ENCODE data around the gene C2orf81. TPM values are rescaled to one million over a fixed set of nuclear protein-coding genes. Genes with fewer than 3 reads are reported as not detected.
"Not testable (repeated sequence)": the region's sequence is repeated elsewhere in the genome, so short reads cannot be mapped to it uniquely, and the experiment has no call there.

C2orf81 gene
- total RNA-seq, 6 experiments from 2014 or later, result 0.53 to 2.3 (median 1.4) TPM

GRCh38 chr2:74425523-74425922 lies 4.1 kb upstream of the C2orf81 start:
- Mint-ChIP-seq H3K4me3 (no peak overlapping the region), H3K27ac (peak overlapping the region; percentile 35; the same call in 1 of the 2 replicates), H3K4me1 (ENCODE audit: low read depth) (peaks cover 46% of the 10 kb centered on the region), H3K36me3 (ENCODE audit: low read depth) (peaks cover 19% of the 10 kb centered on the region), H3K9me3 (no peaks in the 10 kb centered on the region), H3K27me3 (ENCODE audit: insufficient read depth) (no peaks in the 10 kb centered on the region; the same call in 1 of the 2 replicates)
- TF ChIP-seq, protein P1, sequence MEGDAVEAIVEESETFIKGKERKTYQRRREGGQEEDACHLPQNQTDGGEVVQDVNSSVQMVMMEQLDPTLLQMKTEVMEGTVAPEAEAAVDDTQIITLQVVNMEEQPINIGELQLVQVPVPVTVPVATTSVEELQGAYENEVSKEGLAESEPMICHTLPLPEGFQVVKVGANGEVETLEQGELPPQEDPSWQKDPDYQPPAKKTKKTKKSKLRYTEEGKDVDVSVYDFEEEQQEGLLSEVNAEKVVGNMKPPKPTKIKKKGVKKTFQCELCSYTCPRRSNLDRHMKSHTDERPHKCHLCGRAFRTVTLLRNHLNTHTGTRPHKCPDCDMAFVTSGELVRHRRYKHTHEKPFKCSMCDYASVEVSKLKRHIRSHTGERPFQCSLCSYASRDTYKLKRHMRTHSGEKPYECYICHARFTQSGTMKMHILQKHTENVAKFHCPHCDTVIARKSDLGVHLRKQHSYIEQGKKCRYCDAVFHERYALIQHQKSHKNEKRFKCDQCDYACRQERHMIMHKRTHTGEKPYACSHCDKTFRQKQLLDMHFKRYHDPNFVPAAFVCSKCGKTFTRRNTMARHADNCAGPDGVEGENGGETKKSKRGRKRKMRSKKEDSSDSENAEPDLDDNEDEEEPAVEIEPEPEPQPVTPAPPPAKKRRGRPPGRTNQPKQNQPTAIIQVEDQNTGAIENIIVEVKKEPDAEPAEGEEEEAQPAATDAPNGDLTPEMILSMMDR (IDR thresholded peaks at IDR 0.05), result no peak
- DNase-seq, result no peak

- Mint-ChIP-seq H3K9me3 (no peaks in the 10 kb centered on the region), H3K27me3 (ENCODE audit: insufficient read depth) (no peaks in the 10 kb centered on the region; the same call in 1 of the 2 replicates), H3K4me3 (peak overlapping the region; percentile 38; the same call in 1 of the 2 replicates), H3K4me1 (ENCODE audit: low read depth) (peaks cover 46% of the 10 kb centered on the region), H3K36me3 (ENCODE audit: low read depth) (peaks cover 19% of the 10 kb centered on the region), H3K27ac (peak overlapping the region; percentile 66)
- no peak for DNase-seq
- TF ChIP-seq, protein P1 (IDR thresholded peaks at IDR 0.05), result no peak
These were observed 3.6 kb upstream of the C2orf81 start for GRCh38 chr2:74424995-74425406.

- no peak for DNase-seq
- Mint-ChIP-seq H3K4me3 (peak overlapping the region; percentile 38; the same call in 1 of the 2 replicates), H3K4me1 (ENCODE audit: low read depth) (peaks cover 46% of the 10 kb centered on the region), H3K27me3 (ENCODE audit: insufficient read depth) (no peaks in the 10 kb centered on the region; the same call in 1 of the 2 replicates), H3K36me3 (ENCODE audit: low read depth) (peaks cover 15% of the 10 kb centered on the region), H3K9me3 (no peaks in the 10 kb centered on the region), H3K27ac (peak overlapping the region; percentile 66)
- TF ChIP-seq, protein P1 (IDR thresholded peaks at IDR 0.05), result no peak
These were observed 2.9 kb upstream of the C2orf81 start for GRCh38 chr2:74424139-74424992.

DNA sequence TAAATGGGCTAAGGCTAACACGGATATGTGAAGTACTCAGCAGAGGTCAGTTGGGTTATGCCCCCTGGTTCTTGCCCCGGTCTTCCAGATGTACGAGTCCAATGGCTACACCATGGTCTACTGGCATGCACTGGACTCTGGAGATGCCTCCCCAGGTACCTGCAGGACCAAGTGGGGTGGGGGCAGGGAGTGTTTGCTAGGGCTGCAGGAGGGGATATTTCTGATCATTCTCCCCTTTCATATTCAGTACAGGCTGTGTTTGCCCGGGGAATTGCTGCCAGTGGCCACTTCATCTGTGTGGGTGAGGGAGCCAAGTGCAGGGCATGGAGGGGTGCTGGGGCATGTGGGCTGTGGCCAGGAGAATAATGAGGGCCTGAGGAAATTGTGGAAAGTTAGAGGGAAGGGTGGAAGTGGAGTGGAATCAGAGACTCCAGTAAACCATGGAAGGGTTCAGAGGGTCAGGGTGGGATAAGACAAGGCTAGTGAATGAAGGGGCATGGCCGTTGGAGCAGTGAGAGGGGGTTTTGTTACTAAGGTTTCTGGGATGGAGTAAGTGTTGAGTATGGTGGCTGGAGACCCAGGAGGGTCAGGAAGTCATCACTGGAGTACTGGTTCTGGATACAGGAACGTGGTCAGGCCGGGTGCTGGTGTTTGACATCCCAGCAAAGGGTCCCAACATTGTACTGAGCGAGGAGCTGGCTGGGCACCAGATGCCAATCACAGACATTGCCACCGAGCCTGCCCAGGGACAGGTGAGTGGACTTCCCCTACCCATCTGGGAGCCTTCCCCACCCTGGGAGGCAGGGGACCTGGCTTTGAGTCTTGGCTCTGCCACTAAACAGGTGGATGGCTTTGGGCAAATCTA lies 2.0 kb upstream of the C2orf81 start:
- no peaks in the 10 kb centered on the region; the same call in 1 of the 2 replicates for H3K27me3 Mint-ChIP-seq (ENCODE audit: insufficient read depth)
- TF ChIP-seq, protein P1 (IDR thresholded peaks at IDR 0.05), result no peak
- no peaks in the 10 kb centered on the region for H3K9me3 Mint-ChIP-seq
- DNase-seq, result no peak
- H3K27ac Mint-ChIP-seq, result peak overlapping the region; percentile 12; the same call in 1 of the 2 replicates
- peaks cover 46% of the 10 kb centered on the region for H3K4me1 Mint-ChIP-seq (ENCODE audit: low read depth)
- H3K4me3 Mint-ChIP-seq, result peak overlapping the region; percentile 98; the same call in 1 of the 2 replicates
- H3K36me3 Mint-ChIP-seq (ENCODE audit: low read depth), result peaks cover 15% of the 10 kb centered on the region

- not testable (repeated sequence) for H3K27me3 Mint-ChIP-seq (ENCODE audit: insufficient read depth); DNase-seq; H3K9me3 Mint-ChIP-seq; H3K36me3 Mint-ChIP-seq (ENCODE audit: low read depth)
- Mint-ChIP-seq H3K4me1 (ENCODE audit: low read depth) (peaks cover 38% of the 10 kb centered on the region), H3K27ac (peak overlapping the region; percentile 98), H3K4me3 (peak overlapping the region; percentile 98)
These were observed 846 bp downstream of the C2orf81 start for GRCh38 chr2:74420443-74421103.
